Daoy (cell line): ENCODE results near the gene FFAR3. TPM values are rescaled to one million over a fixed set of nuclear protein-coding genes. Genes with fewer than 3 reads are reported as not detected.
"Not testable (repeated sequence)": the region's sequence is repeated elsewhere in the genome, so short reads cannot be mapped to it uniquely, and the experiment has no call there.

Experiments
- DNase-seq: peaks from one replicate; pipeline ENCODE4 v3.0.0-alpha.2; 2015; ENCODE audit warnings: low read depth
- total RNA-seq: library from RNA; depleted of rRNA; stranded (reverse); fragments of >200 nt; shearing (Covaris generic); gene quantifications from 2 replicates; pipeline ENCODE4 v1.2.3, GENCODE V29; 2014; rRNA removed

FFAR3 gene
- total RNA-seq, 1 experiment from 2014 or later = not detected

DNA sequence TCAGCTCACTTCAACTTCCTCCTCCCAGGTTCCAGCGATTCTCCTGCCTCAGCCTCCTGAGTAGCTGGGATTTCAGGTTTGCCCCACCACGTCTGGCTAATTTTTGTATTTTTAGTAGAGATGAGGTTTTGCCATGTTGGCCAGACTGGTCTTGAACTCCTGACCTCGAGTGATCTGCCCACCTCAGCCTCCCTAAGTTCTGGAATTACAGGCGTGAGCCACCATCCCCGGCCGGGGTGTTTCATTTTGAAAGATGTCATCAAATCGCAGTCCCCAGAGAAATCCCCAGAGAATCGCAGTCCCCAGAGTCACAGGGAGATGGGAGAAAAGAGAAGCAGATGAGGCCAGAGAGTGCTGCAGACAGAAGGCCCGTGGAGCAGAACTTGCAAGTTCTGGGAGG is 43.2 kb downstream of the FFAR3 start:
- not testable (repeated sequence) for DNase-seq

DNA sequence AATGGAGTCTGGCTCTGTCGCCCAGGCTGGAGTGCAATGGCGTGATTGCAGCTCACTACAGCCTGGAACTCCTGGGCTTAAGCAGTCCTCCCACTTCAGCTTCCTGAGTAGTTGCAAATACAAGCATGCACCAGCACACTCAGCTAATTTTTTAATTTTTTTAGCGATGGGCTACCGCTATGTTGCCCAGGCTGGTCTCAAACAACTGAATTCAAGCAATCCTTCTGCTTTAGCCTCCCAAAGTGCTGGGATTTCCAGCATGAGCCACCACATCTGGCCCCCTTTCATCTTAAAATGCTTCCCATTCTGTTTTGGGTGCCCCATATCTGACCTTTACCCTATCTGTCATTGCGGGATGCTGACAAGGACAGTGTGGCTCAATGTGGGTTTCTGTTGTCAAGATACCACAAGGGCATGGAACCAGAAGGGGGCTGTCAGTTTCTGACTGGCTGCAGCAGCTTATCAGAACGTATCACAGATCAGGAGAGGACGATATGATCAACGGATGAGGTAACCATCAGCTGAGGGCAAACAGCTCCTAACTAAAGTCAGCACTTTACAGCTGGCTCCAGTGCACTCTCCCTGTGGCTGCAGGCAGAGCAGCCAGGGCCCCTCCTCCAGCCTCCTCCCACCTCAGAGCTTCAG is 45.0 kb downstream of the FFAR3 start:
- DNase-seq = no peak

DNA sequence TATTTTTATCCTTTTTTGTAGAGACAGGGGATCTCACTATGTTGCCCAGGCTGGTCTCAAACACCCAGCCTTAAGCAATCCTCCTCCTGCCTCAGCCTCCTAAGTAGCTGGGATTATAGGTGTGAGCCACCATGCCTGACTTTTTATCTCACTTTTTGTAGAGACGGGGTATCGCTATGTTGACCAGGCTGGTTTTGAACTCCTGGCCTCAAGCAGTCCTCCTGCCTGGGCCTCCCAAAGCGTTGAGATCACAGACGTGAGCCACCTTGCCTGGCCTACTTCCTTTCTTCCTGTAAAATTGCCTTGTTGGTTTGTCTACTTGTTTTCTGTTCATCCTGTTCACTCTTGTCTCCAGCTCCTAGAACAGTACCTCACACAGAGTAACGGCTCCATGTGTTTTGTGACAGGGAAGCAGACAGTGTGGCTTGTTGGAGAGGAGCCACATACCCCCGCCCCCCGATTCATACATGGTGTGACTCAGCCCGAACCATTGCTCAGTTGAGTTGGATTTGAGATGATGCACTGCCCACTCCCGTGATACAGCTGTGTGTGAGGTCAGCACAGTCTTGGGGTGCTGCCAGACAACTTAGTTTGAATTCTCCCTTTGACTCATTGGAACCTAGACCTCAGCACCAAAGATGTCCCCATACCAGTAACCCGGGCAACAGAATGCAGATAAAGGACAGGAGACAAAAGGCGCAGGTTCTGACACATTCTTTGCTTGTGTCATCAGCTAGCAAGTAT is 46.8 kb downstream of the FFAR3 start:
- DNase-seq = peak; percentile 94

DNA sequence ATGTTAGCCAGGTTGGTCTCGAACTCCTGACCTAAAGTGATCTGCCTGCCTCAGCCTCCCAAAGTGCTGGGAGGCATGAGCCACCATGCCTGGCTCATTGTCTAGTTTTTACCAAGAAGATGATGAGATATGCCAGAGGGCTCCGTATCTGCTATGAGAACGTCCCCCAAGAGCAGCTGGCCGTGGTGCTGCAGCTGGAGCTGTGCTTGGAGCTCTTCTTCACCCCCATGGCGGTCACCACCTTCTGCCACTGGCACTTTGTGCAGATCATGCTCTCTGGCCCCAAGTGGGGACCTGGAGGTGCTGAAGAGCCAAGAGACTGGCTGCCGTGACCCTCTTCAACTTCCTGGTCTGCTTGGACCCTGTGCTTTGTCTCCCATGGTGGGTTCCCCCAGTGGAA is 49.4 kb downstream of the FFAR3 start:
- DNase-seq = no peak

DNA sequence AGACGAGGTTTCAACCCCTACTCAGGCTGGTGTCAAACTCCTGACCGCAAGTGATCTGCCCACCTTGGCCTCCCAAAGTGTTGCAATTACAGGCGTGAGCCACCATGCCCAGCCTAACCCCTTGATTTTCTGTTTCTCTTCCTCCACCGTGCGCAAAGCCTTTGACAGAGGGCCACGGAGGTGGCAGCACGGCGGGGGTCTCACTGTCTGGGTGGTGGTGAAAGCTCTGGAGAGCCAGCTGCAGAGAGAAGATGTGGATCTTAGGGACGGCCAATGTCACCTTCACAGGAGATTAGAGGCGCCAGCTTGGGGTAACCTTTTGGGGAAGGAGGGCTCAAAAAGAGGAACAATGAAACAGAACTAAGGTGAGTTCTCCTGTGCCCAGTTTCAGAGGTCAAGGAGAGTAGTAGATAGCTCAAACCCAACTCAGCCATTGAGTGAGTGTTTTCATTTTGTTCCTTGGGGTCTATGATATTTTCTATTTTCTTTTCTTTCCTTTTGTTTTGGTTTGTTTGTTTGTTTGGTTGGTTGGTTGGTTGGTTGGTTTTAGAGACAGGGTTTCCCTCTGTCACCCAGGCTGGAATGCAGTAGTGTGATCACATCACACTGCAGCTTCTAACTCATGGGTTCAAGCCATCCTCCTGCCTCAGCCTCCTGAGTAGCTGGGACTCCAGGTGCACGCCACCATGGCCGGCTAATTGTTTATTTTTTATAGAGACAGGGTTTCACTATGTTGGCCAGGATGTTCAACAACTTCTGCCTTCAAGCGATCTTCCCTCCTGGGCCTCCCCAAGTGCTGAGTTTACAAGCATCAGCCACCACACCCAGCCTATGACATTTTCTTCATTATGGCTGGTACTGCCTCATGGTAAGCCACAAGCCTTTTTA is 50.3 kb downstream of the FFAR3 start:
- no peak for DNase-seq

DNA sequence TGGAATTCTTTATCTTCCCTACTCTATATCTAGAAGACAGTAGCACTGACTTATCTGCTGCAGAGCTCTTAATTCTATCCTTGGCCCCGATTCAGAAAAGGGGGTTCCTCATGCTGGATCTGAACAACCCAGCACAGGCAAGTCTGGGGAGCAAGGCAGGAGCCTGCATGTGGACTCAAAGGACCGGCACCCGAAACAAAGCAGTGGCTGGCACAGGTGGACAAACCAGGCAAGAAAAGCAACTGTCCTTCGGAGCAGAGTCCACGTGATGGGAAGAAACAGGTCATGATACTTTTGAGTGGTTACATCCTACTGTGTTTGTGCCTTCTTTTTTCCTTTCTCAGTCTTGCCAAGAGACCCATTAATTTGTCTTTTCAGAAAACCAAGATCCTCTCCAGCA is 50.9 kb downstream of the FFAR3 start:
- DNase-seq = no peak

Other genes with a start within 250 kb of the FFAR3 start
- not detected in 2 replicates for gene FXYD3, start 242.6 kb upstream of the FFAR3 start, total RNA-seq
- gene LGI4, start 223.4 kb upstream of the FFAR3 start, total RNA-seq = not detected in 2 replicates
- gene FXYD1, start 219.6 kb upstream of the FFAR3 start, total RNA-seq = not detected in 2 replicates
- 0.29 TPM in 1 of 2 replicates, not detected in the other for gene FXYD7, start 215.2 kb upstream of the FFAR3 start, total RNA-seq
- gene FXYD5, start 203.7 kb upstream of the FFAR3 start, total RNA-seq = 52.2 and 62.1 TPM in 2 replicates
- gene FAM187B, start 129.7 kb upstream of the FFAR3 start, total RNA-seq = not detected in 2 replicates
- 21.1 and 32.9 TPM in 2 replicates for gene LSR, start 109.5 kb upstream of the FFAR3 start, total RNA-seq
- 57.8 and 66.1 TPM in 2 replicates for gene USF2, start 89.5 kb upstream of the FFAR3 start, total RNA-seq
- gene HAMP, start 75.9 kb upstream of the FFAR3 start, total RNA-seq = not detected in 2 replicates
- gene MAG, start 66.3 kb upstream of the FFAR3 start, total RNA-seq = not detected in 2 replicates
- gene CD22, start 29.3 kb upstream of the FFAR3 start, total RNA-seq = not detected in 2 replicates
- gene FFAR1, start 10.6 kb upstream of the FFAR3 start, total RNA-seq = not detected in 2 replicates
- not detected in 2 replicates for gene GPR42, start 12.6 kb downstream of the FFAR3 start, total RNA-seq
- not detected in 2 replicates for gene FFAR2, start 89.8 kb downstream of the FFAR3 start, total RNA-seq
- gene KRTDAP, start 132.0 kb downstream of the FFAR3 start, total RNA-seq = not detected in 2 replicates
- 38.1 and 54.3 TPM in 2 replicates for gene DMKN, start 155.2 kb downstream of the FFAR3 start, total RNA-seq
- gene SBSN, start 169.9 kb downstream of the FFAR3 start, total RNA-seq = 0.11 TPM in 1 of 2 replicates, not detected in the other
- not detected in 2 replicates for gene GAPDHS, start 175.0 kb downstream of the FFAR3 start, total RNA-seq
- gene TMEM147, start 187.2 kb downstream of the FFAR3 start, total RNA-seq = 113 and 114 TPM in 2 replicates
- gene ATP4A, start 205.2 kb downstream of the FFAR3 start, total RNA-seq = not detected in 2 replicates
- gene PMIS2, start 227.7 kb downstream of the FFAR3 start, total RNA-seq = not detected in 2 replicates